DOHH2 (cell line): ENCODE measurements around the gene PRMT1.

Source experiments
- CTCF ChIP-seq: fragments of 200-600 bp; sonication (generic); IDR thresholded peaks from one replicate; pipeline ENCODE4 v1.5.1; 2014; ENCODE audit warnings: antibody characterized with exemption, mild to moderate bottlenecking, low read depth, low read length; ENCODE audit not compliant: poor library complexity, severe bottlenecking
- EZH2phosphoT487 ChIP-seq: fragments of 200-600 bp; sonication (generic); IDR thresholded peaks from 2 replicates; pipeline ENCODE4 v1.6.1; 2017; ENCODE audit warnings: borderline replicate concordance, mild to moderate bottlenecking, antibody characterized with exemption, low read length, moderate library complexity, mixed read lengths

DNA sequence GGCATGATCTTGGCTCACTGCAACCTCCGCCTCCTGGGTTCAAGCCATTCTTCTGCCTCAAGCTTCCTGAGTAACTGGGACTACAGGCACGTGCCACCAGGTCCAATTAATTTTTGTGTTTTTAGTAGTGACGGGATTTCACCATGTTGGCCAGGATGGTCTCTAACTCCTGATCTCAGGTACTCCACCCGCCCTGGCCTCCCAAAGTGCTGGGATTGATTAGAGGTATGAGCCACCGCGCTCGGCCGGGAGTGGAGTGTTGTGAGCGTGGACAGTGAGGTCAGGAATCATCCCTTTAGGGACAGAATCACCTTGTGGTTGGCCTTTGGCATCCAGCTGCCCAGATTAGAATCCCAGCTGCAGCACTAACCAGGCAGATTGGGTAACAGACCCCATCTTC is 47.4 kb upstream of the PRMT1 start:
- TF ChIP-seq CTCF (no peak), EZH2phosphoT487 (no peak)
